ENCODE results near the gene ASNS. TPM values are rescaled to one million over a fixed set of nuclear protein-coding genes. Genes with fewer than 3 reads are reported as not detected.

Gene ASNS
- total RNA-seq, 2 experiments from 2014 or later: 124 to 283 TPM

DNA sequence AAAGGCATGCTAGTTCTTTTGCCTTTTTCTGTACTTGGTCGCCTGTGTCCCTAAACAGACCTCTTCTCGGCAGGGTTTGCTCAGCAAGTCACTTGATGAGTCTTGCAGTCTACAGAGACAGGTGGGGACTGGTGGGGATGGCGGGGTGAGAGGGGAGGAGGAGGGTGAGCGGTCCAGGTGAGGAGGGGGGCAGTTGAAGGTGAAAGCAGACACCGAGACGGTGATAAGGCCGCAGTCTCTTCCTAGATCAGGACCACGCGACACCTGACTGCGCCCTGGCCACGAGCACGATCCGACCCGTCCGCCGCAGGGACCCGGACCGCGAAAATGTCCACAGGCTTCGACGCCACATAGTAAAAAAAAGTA, 566 bp downstream of the ASNS start:
- no peak for TF ChIP-seq CTCF (conservative IDR thresholded peaks at IDR 0.05; ENCODE audit: low read length)
- no peak for TF ChIP-seq EZH2phosphoT487 (IDR thresholded peaks at IDR 0.05; ENCODE audit: borderline replicate concordance, low read depth, low read length)
- Histone ChIP-seq H4K20me1 (ENCODE audit: insufficient read depth, low read length) (no peaks in the 10 kb centered on the region; the same call in 1 of the 2 replicates), H3K9me3 (ENCODE audit: low read length) (no peaks in the 10 kb centered on the region), H3K9me2 (ENCODE audit: insufficient read depth, low read length) (no peaks in the 10 kb centered on the region), H3K36me3 (ENCODE audit: insufficient read depth, low read length) (peaks cover 37% of the 10 kb centered on the region), H3K27ac (ENCODE audit: low read depth, low read length, poor library complexity, severe bottlenecking) (peak overlapping the region; percentile 75), H3K4me1 (ENCODE audit: insufficient read depth, low read length, poor library complexity, severe bottlenecking) (peaks cover 23% of the 10 kb centered on the region), H2AFZ (ENCODE audit: low read length) (peak overlapping the region; percentile 75), H3K4me2 (ENCODE audit: low read length) (peak overlapping the region; percentile 90), H3K4me3 (ENCODE audit: low read depth, low read length, poor library complexity, severe bottlenecking) (peak overlapping the region; percentile 97), H3K79me2 (ENCODE audit: insufficient read depth, low read depth, low read length) (peaks cover 25% of the 10 kb centered on the region)
- BruUV-seq (replicated peaks): no TSS peak
- POLR2A ChIA-PET: interaction anchor here (1.2 to 1.6 kb wide), 2 partner anchors 24 to 136 kb away, joined by 3 to 10 read pairs; no protein-coding TSS in a partner anchor
- DNase-seq (ENCODE audit: low spot score): peak; percentile 55
- intact Hi-C loops (cut with micrococcal nuclease; ENCODE audit: unreplicated experiment): loop anchor here (5.0 kb wide), 1 partner anchor 101 kb away; no protein-coding TSS in a partner anchor
- CTCF ChIA-PET (ENCODE audit: unreplicated experiment): no interaction called here

DNA sequence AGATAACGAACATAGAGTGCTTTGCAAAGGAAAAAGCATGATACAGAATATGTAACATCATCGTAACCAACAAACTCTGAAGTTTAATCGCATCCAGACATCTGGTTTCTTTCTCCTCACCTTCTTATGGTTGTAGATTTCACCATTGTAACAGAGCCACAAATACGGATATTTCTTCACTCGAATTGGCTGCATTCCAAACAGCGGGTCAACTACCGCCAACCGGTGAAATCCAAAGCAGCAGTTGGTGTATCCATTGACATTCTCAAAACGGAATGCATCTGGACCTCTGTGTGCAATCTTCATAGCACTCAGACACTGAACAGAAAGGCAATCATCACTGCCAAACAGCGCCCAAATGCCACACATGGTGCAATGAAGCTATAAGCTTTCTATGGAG, 3.4 kb downstream of the ASNS start:
- Histone ChIP-seq H3K36me3 (ENCODE audit: insufficient read depth, low read length) (peaks cover 64% of the 10 kb centered on the region), H3K9me2 (ENCODE audit: insufficient read depth, low read length) (no peaks in the 10 kb centered on the region), H3K79me2 (ENCODE audit: insufficient read depth, low read depth, low read length) (peaks cover 25% of the 10 kb centered on the region), H3K27ac (ENCODE audit: low read depth, low read length, poor library complexity, severe bottlenecking) (no peak overlapping the region), H3K4me1 (ENCODE audit: insufficient read depth, low read length, poor library complexity, severe bottlenecking) (peaks cover 23% of the 10 kb centered on the region), H4K20me1 (ENCODE audit: insufficient read depth, low read length) (no peaks in the 10 kb centered on the region; the same call in 1 of the 2 replicates), H3K4me3 (ENCODE audit: low read depth, low read length, poor library complexity, severe bottlenecking) (no peak overlapping the region), H3K4me2 (ENCODE audit: low read length) (no peak overlapping the region), H2AFZ (ENCODE audit: low read length) (no peak overlapping the region), H3K9me3 (ENCODE audit: low read length) (no peaks in the 10 kb centered on the region)
- intact Hi-C loops (cut with micrococcal nuclease; ENCODE audit: unreplicated experiment): no loop called here
- BruUV-seq (replicated peaks): no TSS peak
- DNase-seq (ENCODE audit: low spot score): no peak
- TF ChIP-seq EZH2phosphoT487 (IDR thresholded peaks at IDR 0.05; ENCODE audit: borderline replicate concordance, low read depth, low read length): no peak
- ChIA-PET CTCF (ENCODE audit: unreplicated experiment) (no interaction called here), POLR2A (no interaction called here)

DNA sequence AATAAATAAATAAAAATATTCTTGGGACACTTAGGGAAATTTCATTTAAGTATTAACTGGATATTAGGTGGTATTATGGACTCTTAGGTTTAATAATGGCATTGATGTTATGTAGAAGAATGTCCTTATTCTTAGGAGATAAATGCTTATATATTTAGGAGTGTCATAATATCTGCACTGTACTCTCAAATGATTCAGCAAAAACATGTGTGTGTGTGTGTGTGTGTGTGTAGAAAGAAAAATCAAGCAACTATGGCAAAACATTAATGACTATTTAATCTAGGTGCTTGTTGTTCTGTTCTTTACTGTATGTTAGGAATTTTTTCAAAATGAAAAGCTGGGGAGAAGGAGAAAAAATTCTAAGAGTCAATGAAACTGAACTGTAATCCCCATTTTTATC, 3.9 kb downstream of the ASNS start:
- Histone ChIP-seq H4K20me1 (ENCODE audit: insufficient read depth, low read length) (no peaks in the 10 kb centered on the region; the same call in 1 of the 2 replicates), H3K4me2 (ENCODE audit: low read length) (no peak overlapping the region), H3K9me3 (ENCODE audit: low read length) (no peaks in the 10 kb centered on the region), H3K27ac (ENCODE audit: low read depth, low read length, poor library complexity, severe bottlenecking) (no peak overlapping the region), H3K9me2 (ENCODE audit: insufficient read depth, low read length) (no peaks in the 10 kb centered on the region), H3K79me2 (ENCODE audit: insufficient read depth, low read depth, low read length) (peaks cover 25% of the 10 kb centered on the region), H3K36me3 (ENCODE audit: insufficient read depth, low read length) (peaks cover 69% of the 10 kb centered on the region), H2AFZ (ENCODE audit: low read length) (no peak overlapping the region), H3K4me3 (ENCODE audit: low read depth, low read length, poor library complexity, severe bottlenecking) (no peak overlapping the region), H3K4me1 (ENCODE audit: insufficient read depth, low read length, poor library complexity, severe bottlenecking) (peaks cover 23% of the 10 kb centered on the region)
- BruUV-seq (replicated peaks): no TSS peak
- intact Hi-C loops (cut with micrococcal nuclease; ENCODE audit: unreplicated experiment): no loop called here
- CTCF ChIA-PET (ENCODE audit: unreplicated experiment): no interaction called here
- TF ChIP-seq EZH2phosphoT487 (IDR thresholded peaks at IDR 0.05; ENCODE audit: borderline replicate concordance, low read depth, low read length) (no peak), CTCF (conservative IDR thresholded peaks at IDR 0.05; ENCODE audit: low read length) (no peak)
- no peak for DNase-seq (ENCODE audit: low spot score)
- POLR2A ChIA-PET: interaction anchor here (0.6 kb wide), 1 partner anchor 26 kb away, joined by 3 read pairs; no protein-coding TSS in a partner anchor

Data from OCI-LY7 (cell line).